PC-3 (cell line): ENCODE results near the gene MYH11.

Experiments used
- EZH2 ChIP-seq: fragments of 300-600 bp; sonication (generic); IDR thresholded peaks from one replicate; pipeline ENCODE4 v1.6.1; 2017; ENCODE audit warnings: antibody characterized with exemption, mild to moderate bottlenecking, low read length; ENCODE audit not compliant: unreplicated experiment
- EZH2phosphoT487 ChIP-seq: fragments of 300-600 bp; sonication (generic); IDR thresholded peaks from 2 replicates; pipeline ENCODE4 v1.6.1; 2018; ENCODE audit warnings: mild to moderate bottlenecking, antibody characterized with exemption, low read length, borderline replicate concordance
- TF ChIP-seq, protein P1 (sequence below): fragments of 300-600 bp; sonication (generic); conservative IDR thresholded peaks from 2 replicates; pipeline ENCODE4 v1.5.1; 2017; ENCODE audit warnings: antibody characterized with exemption, low read depth, mild to moderate bottlenecking, low read length

DNA sequence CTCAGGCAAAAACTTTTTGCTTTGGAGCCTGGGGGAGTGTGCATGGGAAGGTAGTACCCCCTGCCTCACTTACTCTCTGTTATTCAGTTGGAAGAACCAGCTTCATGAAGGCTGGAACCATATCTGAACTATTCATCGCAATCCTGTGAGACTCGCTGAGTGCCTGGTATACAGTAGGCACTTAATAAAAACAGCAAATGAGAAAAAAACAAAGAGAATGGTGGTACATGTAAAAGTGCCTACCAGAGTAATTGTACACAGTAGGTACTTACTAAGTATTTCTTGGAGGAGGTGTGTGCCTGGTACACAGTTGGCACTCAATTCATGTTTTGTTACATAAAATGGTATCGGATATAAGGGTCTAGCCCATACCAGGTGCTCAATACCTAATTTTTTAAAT is 75.2 kb downstream of the MYH11 start:
- TF ChIP-seq EZH2 (no peak), EZH2phosphoT487 (no peak)
- TF ChIP-seq, protein P1, sequence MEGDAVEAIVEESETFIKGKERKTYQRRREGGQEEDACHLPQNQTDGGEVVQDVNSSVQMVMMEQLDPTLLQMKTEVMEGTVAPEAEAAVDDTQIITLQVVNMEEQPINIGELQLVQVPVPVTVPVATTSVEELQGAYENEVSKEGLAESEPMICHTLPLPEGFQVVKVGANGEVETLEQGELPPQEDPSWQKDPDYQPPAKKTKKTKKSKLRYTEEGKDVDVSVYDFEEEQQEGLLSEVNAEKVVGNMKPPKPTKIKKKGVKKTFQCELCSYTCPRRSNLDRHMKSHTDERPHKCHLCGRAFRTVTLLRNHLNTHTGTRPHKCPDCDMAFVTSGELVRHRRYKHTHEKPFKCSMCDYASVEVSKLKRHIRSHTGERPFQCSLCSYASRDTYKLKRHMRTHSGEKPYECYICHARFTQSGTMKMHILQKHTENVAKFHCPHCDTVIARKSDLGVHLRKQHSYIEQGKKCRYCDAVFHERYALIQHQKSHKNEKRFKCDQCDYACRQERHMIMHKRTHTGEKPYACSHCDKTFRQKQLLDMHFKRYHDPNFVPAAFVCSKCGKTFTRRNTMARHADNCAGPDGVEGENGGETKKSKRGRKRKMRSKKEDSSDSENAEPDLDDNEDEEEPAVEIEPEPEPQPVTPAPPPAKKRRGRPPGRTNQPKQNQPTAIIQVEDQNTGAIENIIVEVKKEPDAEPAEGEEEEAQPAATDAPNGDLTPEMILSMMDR = no peak
